PC-3 (cell line): Measurements from ENCODE around the gene DMD. TPM values are rescaled to one million over a fixed set of nuclear protein-coding genes. Genes with fewer than 3 reads are reported as not detected.

Experiments used
- ATAC-seq: fragments of 200-7000 bp; cut with Tn5 transposase; 2 replicates; pipeline ENCODE4 v1.9.1; 2020; ENCODE audit warnings: mild to moderate bottlenecking, moderate library complexity
- BruUV-seq: library from RNA; stranded (reverse); fragments of 400-500 nt; replicated peaks from 2 replicates; lab custom pipeline; 2021; lab: Mats Ljungman, UMichigan
- CTCF ChIA-PET: fragments of 300-600 bp; sonication (Branson Sonifier 250); formaldehyde crosslinking; loops from one replicate; lab custom pipeline; 2022; ENCODE audit warnings: antibody characterized with exemption; lab: Charles Lee
- POLR2A ChIA-PET: fragments of 300-600 bp; sonication (Branson Sonifier 250); formaldehyde crosslinking; loops from one replicate; lab custom pipeline; 2022; ENCODE audit warnings: antibody characterized with exemption; ENCODE audit not compliant: unreplicated experiment; lab: Charles Lee
- DNase-seq: peaks from one replicate; pipeline ENCODE4 v3.0.0-alpha.2; 2015
- H2AFZ ChIP-seq: fragments of 300-600 bp; sonication (generic); 2 replicates; pipeline ENCODE4 v1.6.0; 2016; ENCODE audit warnings: antibody characterized with exemption, low read length
- H3F3A ChIP-seq: fragments of 300-600 bp; sonication (generic); one replicate; pipeline ENCODE4 v1.6.0; 2017; ENCODE audit warnings: antibody characterized with exemption, low read length, control low read depth, mild to moderate bottlenecking; ENCODE audit not compliant: unreplicated experiment
- H3K27ac ChIP-seq: fragments of 300-600 bp; sonication (generic); 2 replicates; pipeline ENCODE4 v1.5.1; 2016; ENCODE audit warnings: mild to moderate bottlenecking, low read length
- H3K27me3 ChIP-seq: fragments of 300-600 bp; sonication (generic); 2 replicates; pipeline ENCODE4 v1.6.1; 2016; ENCODE audit warnings: low read length, mixed read lengths
- H3K36me3 ChIP-seq: fragments of 300-600 bp; sonication (generic); 2 replicates; pipeline ENCODE4 v1.6.1; 2016; ENCODE audit warnings: low read depth, mixed run types, low read length, mixed read lengths
- H3K4me1 ChIP-seq: fragments of 300-600 bp; sonication (generic); 2 replicates; pipeline ENCODE4 v1.5.1; 2016; ENCODE audit warnings: low read length; ENCODE audit not compliant: insufficient read depth
- H3K4me2 ChIP-seq: fragments of 300-600 bp; sonication (generic); 2 replicates; pipeline ENCODE4 v1.6.0; 2016; ENCODE audit warnings: low read length
- H3K4me3 ChIP-seq: fragments of 300-600 bp; sonication (generic); 2 replicates; pipeline ENCODE4 v1.5.1; 2016; ENCODE audit warnings: mild to moderate bottlenecking, low read length, mixed read lengths
- H3K79me2 ChIP-seq: fragments of 300-600 bp; sonication (generic); 2 replicates; pipeline ENCODE4 v1.6.1; 2017; ENCODE audit warnings: low read length, mixed read lengths
- H3K9ac ChIP-seq: fragments of 300-600 bp; sonication (generic); 2 replicates; pipeline ENCODE4 v1.6.0; 2016; ENCODE audit warnings: mild to moderate bottlenecking, low read length
- H3K9me2 ChIP-seq: fragments of 300-600 bp; sonication (generic); replicated peaks from 2 replicates; pipeline ENCODE4 v1.6.1; 2016; ENCODE audit warnings: mixed run types, low read length, mixed read lengths
- H3K9me3 ChIP-seq: fragments of 300-600 bp; sonication (generic); 2 replicates; pipeline ENCODE4 v1.6.1; 2016; ENCODE audit warnings: low read length, mixed read lengths
- H4K20me1 ChIP-seq: fragments of 300-600 bp; sonication (generic); 2 replicates; pipeline ENCODE4 v1.6.1; 2016; ENCODE audit warnings: low read length, mixed read lengths
- EZH2 ChIP-seq: fragments of 300-600 bp; sonication (generic); IDR thresholded peaks from one replicate; pipeline ENCODE4 v1.6.1; 2017; ENCODE audit warnings: antibody characterized with exemption, mild to moderate bottlenecking, low read length; ENCODE audit not compliant: unreplicated experiment
- EZH2phosphoT487 ChIP-seq: fragments of 300-600 bp; sonication (generic); IDR thresholded peaks from 2 replicates; pipeline ENCODE4 v1.6.1; 2018; ENCODE audit warnings: mild to moderate bottlenecking, antibody characterized with exemption, low read length, borderline replicate concordance
- intact Hi-C: fragments of 100-400 bp; cut with micrococcal nuclease; formaldehyde crosslinking; loops from 2 replicates; pipeline ENCODE4 v1.9.0; 2023
- total RNA-seq: library from RNA; depleted of rRNA; stranded (reverse); fragments of >200 nt; gene quantifications from 2 replicates; pipeline ENCODE4 v1.2.3, GENCODE V29; 2014
- TF ChIP-seq, protein P1 (sequence below): fragments of 300-600 bp; sonication (generic); conservative IDR thresholded peaks from 2 replicates; pipeline ENCODE4 v1.5.1; 2017; ENCODE audit warnings: antibody characterized with exemption, low read depth, mild to moderate bottlenecking, low read length

Gene DMD
- total RNA-seq, 1 experiment from 2014 or later: not detected

GRCh38 chrX:31497086-31497485 lies 1714.3 kb downstream of the DMD start:
- intact Hi-C loops: no loop called here
- H3K79me2 ChIP-seq: no peaks in the 10 kb centered on the region
- H3K9ac ChIP-seq: no peak overlapping the region
- H3K9me2 ChIP-seq: no peaks in the 10 kb centered on the region
- no peaks in the 10 kb centered on the region for H3K9me3 ChIP-seq
- CTCF ChIA-PET: no interaction called here
- no peak overlapping the region for H3K27ac ChIP-seq
- no TSS peak for BruUV-seq
- no peaks in the 10 kb centered on the region for H4K20me1 ChIP-seq
- no peak overlapping the region for H3K4me2 ChIP-seq
- no peaks in the 10 kb centered on the region for H3K27me3 ChIP-seq
- TF ChIP-seq EZH2 (no peak), EZH2phosphoT487 (no peak)
- TF ChIP-seq, protein P1, sequence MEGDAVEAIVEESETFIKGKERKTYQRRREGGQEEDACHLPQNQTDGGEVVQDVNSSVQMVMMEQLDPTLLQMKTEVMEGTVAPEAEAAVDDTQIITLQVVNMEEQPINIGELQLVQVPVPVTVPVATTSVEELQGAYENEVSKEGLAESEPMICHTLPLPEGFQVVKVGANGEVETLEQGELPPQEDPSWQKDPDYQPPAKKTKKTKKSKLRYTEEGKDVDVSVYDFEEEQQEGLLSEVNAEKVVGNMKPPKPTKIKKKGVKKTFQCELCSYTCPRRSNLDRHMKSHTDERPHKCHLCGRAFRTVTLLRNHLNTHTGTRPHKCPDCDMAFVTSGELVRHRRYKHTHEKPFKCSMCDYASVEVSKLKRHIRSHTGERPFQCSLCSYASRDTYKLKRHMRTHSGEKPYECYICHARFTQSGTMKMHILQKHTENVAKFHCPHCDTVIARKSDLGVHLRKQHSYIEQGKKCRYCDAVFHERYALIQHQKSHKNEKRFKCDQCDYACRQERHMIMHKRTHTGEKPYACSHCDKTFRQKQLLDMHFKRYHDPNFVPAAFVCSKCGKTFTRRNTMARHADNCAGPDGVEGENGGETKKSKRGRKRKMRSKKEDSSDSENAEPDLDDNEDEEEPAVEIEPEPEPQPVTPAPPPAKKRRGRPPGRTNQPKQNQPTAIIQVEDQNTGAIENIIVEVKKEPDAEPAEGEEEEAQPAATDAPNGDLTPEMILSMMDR: no peak
- no peaks in the 10 kb centered on the region for H3K36me3 ChIP-seq
- no peak for DNase-seq
- H3K4me3 ChIP-seq: no peak overlapping the region
- H3F3A ChIP-seq: no peaks in the 10 kb centered on the region
- no peak for ATAC-seq
- H3K4me1 ChIP-seq: no peaks in the 10 kb centered on the region
- POLR2A ChIA-PET: no interaction called here
- no peak overlapping the region for H2AFZ ChIP-seq

DNA sequence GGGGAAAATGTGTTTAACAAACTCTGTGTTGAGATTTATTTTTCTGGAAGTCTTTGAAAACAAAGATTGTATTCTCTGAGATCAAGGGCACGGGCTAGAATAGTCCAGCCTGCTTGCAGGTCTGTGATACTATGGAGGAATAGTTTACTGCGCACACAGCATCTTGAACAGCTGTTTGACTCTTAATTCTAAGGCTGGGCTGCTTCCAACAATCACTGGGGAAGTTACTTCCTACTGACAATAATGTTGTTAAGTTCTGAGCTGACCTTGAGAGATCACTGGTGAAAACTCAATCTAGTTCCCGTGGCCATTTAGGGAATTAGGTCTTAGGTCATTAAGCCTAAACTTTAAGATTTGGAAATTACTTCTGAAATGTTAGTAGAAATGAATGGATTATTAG lies 1723.4 kb downstream of the DMD start:
- no peaks in the 10 kb centered on the region for H3K36me3 ChIP-seq
- TF ChIP-seq EZH2 (no peak), EZH2phosphoT487 (no peak)
- TF ChIP-seq, protein P1: no peak
- H4K20me1 ChIP-seq: no peaks in the 10 kb centered on the region
- H2AFZ ChIP-seq: no peak overlapping the region
- DNase-seq (no peak), ATAC-seq (no peak)
- intact Hi-C loops: no loop called here
- no TSS peak for BruUV-seq
- H3F3A ChIP-seq: no peaks in the 10 kb centered on the region
- ChIA-PET CTCF (no interaction called here), POLR2A (no interaction called here)
- no peak overlapping the region for H3K27ac ChIP-seq
- no peak overlapping the region for H3K4me2 ChIP-seq
- H3K9me2 ChIP-seq: no peaks in the 10 kb centered on the region
- H3K27me3 ChIP-seq: no peaks in the 10 kb centered on the region
- H3K79me2 ChIP-seq: no peaks in the 10 kb centered on the region
- no peaks in the 10 kb centered on the region for H3K4me1 ChIP-seq
- H3K9ac ChIP-seq: no peak overlapping the region
- no peaks in the 10 kb centered on the region for H3K9me3 ChIP-seq
- H3K4me3 ChIP-seq: no peak overlapping the region

DNA sequence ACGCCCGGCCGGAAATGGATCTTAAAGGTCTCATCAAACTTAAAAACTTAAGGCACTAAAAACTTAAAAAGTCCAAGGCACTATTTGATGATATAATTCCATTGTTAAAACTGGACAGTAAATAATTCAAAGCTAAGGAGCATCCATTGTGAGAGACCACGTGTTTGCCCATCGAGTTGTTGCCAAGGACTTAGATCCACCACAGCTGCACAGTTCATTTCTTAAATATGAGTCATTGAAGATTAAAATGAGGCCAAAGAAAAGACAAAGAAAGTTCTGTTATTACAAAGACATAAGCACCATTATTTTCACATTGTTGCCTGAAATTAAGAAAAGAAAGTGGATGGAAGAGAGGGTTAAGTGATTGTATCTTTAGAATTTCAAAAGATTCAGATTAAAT lies 1728.0 kb downstream of the DMD start:
- no TSS peak for BruUV-seq
- TF ChIP-seq, protein P1: no peak
- TF ChIP-seq EZH2phosphoT487: no peak
- no peak for TF ChIP-seq EZH2
- ChIA-PET CTCF (no interaction called here), POLR2A (no interaction called here)
- Histone ChIP-seq H3K4me1 (no peaks in the 10 kb centered on the region), H3K27me3 (no peaks in the 10 kb centered on the region), H3K4me2 (no peak overlapping the region), H3K9me3 (no peaks in the 10 kb centered on the region), H3K4me3 (no peak overlapping the region), H3F3A (no peaks in the 10 kb centered on the region), H4K20me1 (no peaks in the 10 kb centered on the region), H3K27ac (no peak overlapping the region), H2AFZ (no peak overlapping the region), H3K36me3 (no peaks in the 10 kb centered on the region), H3K79me2 (no peaks in the 10 kb centered on the region), H3K9me2 (no peaks in the 10 kb centered on the region), H3K9ac (no peak overlapping the region)
- DNase-seq (no peak), ATAC-seq (no peak)
- intact Hi-C loops: no loop called here
